GM18517 (cell line): ENCODE results near the gene RNF152.

Experiments
- ATAC-seq: cut with Tn5 transposase; IDR thresholded peaks from one replicate; pipeline ENCODE4 v1.9.1; 2021; ENCODE audit warnings: mild to moderate bottlenecking, moderate library complexity; ENCODE audit not compliant: unreplicated experiment

The RNF152 gene

DNA sequence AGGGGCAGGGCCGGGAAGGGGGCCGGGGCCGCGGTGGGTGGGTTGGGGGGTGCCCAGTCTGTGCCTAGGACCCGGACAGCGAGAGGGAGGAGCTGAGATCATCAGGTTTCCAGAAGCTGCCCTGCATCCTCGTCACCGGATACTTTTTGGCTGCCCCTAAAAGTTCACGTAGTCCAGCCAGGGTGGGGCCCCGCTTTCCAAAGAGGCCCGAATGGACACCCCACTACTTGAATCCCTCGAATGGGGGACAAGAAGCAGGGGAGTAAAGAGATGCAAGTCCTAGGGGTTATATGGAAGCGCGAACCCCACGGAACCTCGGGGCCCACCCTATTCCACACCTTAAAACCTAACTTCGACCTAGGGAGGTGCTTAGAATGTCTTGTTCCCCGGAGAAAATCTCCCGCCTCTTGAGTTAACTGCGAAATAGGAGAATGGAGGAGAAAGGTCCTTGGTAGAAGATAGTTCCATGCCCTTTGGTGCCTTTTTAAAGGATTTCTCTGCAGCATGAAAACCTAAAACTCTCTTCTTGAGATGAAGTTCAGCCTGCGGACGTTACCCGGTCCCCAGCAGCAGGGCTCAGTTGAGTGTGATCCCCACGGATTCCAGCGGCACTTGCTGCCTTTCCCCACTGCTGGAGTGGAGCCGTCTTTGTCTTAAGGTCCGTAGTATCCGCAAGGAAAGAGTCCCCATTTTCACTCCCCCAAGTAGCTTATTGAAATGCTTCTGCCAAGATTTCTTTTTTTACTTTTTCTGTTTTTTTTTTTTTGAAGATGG, 2.1 kb upstream of the RNF152 start:
- ATAC-seq: no peak

DNA sequence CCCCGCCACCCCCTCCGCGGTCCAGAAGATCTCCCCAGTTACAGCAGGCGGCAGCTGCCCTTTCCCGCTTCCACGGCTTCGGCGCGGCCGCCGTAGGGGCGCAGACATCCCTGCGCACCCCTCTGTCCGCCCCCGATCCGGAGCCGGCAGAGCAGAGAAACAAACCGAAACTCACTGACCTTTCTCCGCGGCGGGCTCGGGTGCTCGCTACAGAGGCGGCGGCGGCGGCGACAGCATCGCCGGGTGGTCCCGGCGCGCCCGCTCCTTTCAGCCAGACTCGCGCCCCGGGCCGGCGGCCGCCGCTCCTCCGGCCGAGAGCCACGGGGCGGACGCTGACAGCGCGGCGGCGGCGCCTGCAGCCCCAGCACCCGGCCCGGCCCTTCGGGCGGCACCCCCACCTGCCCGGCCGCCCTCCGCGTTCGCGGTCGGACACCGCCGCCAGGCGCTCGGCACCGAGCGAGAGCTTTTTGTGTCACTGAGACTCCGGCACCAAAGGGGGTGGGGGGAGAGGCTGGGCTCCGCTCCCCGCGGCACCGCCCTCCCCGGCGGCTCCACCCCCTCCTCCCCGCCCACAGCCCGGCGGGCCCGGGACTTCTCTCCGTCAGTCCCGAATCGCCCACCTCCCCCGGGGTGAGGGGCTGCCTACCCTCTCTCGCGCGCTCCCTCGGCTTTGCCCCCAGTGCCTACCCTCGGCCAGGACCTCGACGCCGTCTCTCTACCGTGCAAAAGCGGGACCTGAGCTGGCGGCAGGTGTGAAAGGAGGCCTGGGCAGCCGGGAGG, 1.4 kb upstream of the RNF152 start:
- peak; percentile 72 for ATAC-seq

DNA sequence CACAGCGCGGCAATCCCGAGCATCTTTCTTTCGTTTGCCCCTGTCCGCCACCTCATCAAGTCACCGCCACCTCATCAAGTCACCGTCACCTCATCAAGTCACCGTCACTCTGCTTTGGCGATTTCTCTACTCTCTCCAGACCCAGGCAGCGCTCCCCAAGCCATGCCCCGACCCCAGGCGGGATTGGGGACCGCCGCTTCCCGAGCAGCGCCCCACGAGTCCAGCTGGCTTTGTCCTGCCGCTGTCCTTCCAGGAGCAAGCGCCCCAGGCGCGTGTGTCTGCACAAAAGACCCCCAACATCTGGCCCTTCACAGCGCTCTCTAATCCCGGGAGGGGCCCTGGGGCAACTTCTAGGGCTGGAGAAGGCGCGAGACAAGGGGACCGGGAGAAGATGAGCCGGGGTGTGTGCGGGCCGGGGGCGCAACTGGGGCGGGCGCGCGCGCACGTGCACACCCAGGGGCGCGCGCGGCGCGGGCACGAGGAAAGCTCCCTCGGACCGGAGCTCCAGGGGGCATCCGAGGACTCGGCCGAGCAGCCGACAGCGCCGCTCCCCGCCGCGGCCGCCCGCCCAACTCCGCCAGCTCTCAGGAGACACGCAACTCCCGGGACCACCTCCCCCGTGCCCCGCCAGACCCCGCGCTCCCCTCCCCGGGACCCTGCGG, 633 bp upstream of the RNF152 start:
- ATAC-seq: peak; percentile 10

DNA sequence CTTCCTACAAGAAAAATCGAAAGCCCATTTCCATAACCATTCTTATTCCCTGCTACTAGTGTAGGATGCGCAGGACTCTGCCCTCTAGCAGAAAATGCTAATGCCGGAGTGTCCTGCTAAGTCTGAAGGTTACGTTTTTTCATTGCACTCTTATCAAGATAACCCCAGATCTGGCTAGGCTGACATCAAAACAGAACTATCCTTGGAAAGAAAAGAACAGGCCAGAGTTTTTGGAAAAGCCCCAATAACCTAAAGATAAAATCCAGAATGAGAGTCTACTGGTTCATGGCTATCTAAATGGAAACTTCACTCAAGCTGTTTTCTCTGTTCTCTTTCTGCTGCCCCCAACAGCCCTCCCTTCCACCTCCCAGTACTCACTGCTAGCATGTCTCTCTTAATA, 913 bp downstream of the RNF152 start:
- ATAC-seq: no peak

DNA sequence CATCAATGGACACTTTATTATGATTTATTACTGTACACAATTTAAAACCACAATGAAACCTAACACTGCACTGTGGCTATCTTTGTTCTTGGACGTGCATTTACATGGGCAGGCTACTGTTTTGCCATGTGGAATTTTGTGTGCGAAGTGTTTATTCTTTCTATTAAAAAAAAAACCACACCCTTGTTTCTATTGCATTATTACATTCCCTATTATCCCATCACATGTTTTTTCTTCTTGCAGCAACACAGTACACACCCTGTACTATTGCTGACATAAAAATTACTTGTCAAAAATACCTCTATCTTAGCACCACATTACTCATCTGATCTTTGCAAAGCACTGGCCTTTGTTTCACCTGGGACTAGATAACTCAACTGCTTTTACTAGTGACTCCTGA, 1.5 kb downstream of the RNF152 start:
- no peak for ATAC-seq

DNA sequence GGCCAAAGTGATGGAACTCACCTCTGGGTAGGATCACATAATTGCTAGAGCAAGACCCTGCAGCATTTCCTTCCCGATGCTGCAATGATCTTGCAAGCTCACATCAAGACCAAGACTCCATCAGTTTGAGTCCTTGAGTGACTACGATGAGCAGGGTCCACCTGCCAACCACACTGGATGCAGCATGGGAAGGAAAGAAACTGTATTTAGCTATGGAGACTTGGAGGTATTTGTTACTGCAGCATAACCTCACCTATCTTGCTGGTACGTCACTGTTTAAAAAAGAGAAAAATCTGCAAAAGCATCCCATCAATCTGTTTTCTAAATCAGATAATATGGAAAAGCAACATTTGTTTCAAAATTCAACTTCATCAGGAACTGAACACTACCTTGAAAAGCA, 2.5 kb downstream of the RNF152 start:
- no peak for ATAC-seq

DNA sequence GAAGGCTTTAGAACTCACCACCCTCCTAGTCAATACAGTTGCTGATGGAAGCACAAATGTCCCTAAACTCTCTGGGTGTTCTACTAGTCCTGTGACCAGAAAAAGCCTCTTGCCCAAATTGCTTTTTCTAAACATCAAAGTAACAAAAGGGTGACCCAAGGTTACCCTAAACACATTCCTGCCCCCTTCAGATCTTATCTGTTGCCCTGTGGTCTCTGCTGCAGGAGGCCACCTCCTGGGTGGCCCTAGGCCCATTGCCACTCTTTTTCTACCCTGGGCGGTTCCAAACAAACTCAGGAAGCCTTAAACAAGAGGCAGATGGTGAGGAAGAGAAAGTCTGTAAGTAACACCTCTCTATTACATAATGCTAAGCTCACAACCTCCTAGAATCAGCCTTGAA, 3.3 kb downstream of the RNF152 start:
- no peak for ATAC-seq

DNA sequence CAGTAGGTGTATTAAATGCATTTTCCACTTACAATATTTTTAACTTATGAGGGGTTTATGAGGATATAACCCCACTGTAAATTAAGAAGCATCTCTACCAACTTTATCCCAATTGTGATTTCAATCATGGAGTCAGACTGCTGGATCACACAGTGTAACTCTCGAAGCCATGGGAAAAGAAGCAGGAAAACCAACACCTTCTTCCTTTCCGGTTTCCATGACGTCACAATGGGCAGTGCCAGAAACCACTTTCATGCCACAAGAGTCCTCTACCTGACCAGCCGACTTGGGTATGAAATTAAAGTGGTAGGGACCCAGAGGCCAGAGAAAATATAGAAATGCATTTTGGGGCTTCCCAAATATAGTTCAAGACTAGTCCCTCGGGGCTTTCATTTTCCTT, 4.2 kb downstream of the RNF152 start:
- ATAC-seq: no peak

DNA sequence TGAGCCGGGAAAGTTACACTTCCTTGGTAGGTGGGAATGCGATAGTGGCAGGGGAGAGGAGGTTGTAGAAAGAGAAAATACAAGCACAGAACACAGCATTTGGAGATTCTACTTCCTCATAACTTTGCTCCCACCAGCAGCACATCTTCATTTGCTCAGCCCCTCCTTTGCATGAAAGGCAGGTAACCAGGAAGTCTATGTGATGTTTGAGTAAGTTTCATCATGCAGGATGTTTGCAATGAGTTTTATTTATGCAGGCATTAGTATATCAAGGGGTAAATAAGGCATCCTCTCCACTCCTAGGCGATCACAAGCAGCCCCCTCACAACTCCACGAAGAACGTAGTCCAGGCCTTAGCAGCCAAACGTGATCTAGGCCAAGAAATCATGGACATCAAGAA, 5.0 kb downstream of the RNF152 start:
- ATAC-seq: no peak

DNA sequence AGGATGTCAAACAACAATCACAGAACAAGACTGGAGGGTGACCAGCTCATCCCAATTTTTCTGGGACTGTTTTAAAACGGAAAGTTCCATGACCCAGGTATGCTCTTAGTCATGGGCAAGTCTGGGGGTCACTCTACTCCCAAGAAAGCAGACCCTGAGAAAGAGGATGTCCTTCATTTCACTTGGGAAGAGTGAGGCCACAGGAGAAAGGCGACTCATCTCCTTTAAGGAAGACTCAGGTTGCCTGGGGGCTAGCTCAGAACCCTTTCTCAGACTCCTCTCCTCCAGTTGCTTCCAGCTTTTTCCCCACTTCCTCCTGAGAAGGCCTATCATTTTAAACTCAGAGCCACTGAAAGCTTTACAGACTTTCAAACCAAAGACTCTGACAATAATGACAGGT, 9.3 kb downstream of the RNF152 start:
- no peak for ATAC-seq

DNA sequence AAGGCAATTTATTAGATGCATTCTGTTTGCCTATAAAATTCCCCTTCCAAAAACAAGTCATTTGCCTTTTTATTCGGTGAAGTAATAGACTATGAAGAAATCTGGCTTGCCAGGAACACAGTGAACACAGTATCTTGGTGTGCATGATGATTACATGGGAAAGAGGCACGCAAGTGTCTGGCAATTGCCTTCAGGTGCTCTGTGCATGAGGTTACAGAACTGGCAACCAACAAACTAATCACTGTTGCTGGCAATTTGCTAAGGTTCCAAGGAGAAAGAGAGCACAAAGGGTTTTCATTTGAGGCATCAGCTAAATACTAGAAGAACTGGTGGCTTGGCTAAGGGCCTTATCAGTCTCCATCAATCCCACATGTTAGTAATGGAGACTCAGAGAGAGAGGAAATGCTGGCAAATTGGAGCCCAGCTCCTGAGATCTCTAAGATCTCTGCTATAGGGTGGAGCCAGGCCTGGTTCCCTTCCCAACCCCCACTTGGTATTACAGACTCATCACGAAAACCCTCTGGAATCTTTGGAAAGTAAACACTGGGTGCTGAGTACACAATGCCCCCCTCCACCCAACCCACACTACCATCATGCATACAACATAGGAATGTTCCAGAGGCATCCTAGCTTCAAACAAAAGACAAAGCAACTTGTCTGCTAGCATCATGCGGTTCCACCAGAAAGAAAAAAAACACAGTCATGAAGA, 10.4 kb downstream of the RNF152 start:
- no peak for ATAC-seq

DNA sequence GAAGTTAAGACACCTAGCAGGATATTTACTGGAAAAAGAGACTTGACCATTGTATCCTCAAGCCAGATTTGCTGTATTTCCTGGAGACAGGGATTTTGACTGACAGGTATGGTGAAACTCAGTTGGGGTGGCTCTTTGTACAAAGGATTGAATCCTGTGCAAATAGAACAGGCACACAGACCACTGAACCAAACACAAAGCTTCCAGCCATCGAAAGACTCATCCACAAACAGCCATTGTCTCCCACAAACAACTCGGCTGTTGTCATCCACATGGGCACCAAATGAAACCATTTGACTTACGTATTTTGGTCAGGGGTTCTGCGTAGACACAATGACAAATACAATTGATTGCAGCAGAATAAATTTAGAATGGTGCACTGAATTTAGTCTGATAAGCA, 15.9 kb downstream of the RNF152 start:
- ATAC-seq: no peak

DNA sequence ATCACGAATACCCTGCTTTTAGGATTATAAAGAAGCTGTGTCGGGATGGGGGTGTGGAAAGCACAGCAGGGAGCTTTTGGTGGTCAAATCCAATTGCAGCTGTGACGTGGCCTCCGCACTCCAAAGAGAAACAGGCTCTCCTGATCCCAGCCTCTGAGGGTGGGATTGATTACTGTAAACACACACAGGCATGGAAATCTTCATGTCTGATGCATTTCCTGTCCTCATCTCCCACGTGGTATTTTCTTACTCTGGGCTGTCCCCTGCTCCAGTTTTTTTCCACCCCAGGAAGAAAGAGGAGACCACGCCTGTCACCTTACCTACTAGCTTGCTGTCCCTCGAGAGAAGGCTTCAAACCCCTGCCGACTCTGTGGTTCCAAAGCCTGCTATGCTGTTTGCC, 22.7 kb downstream of the RNF152 start:
- no peak for ATAC-seq

DNA sequence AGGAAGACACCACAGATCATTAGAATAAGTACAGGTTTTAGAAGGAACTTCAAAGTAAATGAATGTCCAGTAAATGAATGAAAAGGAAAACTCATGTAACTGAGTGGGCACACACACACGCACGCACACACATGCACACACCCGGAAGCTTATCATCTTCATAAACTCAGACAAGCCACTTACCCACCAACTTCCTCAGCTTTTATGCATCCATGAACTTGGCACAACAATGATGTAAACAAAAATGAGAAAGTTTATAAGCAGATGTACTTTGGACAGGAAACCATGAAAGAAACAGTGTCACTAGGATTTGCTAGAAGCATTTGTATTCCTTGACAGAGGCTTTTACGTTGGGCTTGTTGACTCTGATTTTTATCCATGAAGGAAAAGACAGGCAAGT, 23.2 kb downstream of the RNF152 start:
- ATAC-seq: no peak

DNA sequence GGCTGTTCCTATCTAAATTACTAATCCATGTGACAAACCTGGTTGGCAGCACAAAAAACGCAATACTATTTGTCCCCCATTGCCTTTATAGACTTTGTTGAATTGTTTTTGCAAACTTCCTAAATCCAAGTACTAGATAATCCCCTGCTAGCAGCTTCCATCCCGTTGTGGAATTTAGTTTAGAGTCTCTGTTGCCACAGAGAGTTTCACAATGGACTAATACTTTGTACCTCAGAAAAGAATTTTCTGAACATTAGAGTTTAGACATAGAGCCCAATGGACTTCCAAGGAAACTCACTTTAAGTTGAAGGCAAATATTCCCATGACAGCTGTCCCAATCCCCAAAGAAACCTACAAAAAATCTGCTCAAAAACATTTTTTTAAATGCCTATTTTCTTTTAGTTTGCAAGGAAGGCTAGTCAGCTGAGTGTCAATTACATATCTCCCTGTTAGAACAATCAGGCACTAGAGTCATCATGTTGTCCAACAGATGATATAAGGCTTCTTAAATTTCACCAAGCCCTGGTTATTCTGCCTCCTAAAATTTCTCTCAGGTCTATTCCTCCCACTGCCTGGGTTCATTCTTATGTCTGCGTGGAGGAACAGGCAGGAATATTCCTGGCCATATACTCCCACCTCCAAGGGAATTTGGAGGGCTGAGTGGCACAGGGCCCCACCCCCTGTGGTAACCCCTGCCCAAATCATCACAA, 27.2 kb downstream of the RNF152 start:
- no peak for ATAC-seq

DNA sequence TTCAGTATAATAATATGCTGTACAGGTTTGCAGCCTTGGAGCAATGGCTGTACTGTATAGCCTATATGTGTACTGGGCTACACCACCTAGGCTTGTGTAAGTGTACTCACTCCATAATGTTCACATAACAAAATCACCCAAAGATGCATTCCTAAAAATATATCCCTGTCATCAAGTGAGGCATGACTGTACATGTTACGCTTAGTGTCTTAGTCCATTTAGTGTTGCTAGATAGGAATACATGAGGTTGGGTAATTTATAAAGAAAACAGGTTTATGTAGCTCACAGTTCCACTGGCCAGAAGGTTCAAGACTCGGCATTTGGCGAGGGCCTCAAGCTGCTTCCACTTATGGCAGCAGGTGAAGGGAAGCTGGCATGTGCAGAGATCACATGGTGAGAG, 31.4 kb downstream of the RNF152 start:
- ATAC-seq: no peak

DNA sequence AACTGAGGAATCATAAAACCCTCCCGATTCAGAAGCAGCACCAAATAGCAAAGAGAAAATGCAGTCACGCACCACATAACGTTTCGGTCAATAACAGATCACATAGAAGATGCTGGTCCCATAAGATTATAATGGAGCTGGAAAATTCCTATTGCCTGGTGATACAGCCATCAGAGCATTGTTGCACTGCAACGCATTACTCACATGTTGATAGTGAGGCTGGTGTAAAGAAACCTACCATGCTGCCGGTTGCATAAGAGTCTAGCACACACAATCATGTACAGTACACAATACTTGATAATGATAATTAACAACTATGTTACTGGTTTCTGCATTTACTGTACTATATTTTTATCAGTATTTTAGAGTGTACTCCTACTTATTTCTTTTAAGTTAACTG, 32.5 kb downstream of the RNF152 start:
- no peak for ATAC-seq

DNA sequence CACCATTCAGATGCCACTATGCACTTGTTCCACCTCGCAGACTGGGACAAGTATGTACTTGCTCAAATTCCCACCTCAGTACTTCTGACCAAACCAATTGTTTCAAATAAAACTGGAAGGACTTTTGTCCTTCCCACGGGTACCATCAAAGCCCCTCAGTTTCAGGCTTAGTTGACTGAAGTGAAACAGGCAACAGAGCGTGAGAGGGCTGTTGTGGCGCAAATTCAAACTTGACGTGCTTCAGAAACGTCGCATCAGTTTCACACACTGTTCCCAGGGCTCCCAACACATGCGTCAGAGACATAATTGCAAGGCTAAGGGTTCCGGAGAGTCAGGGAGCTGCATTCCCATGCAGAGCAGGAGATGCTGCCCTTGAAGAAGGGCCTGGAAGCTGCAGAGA, 33.7 kb downstream of the RNF152 start:
- ATAC-seq: no peak

DNA sequence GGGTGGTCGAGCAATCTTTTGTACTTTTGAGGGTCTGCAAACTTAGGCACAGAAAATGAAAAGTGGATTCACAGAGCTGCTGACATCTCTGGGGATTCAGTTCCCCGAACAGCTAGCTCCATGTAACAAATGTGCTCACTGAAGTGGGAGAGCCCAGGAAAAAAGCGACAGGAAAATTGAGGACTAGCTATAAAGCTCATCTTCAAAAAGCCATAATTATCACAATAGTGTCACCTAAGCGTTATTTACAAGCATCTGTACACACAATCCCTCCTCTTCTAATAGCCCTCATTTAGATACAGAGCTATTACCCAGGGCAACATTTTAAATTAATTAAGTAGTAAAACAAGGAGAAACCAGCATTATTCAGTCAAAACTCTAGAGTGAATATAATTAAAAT, 36.1 kb downstream of the RNF152 start:
- ATAC-seq: no peak

DNA sequence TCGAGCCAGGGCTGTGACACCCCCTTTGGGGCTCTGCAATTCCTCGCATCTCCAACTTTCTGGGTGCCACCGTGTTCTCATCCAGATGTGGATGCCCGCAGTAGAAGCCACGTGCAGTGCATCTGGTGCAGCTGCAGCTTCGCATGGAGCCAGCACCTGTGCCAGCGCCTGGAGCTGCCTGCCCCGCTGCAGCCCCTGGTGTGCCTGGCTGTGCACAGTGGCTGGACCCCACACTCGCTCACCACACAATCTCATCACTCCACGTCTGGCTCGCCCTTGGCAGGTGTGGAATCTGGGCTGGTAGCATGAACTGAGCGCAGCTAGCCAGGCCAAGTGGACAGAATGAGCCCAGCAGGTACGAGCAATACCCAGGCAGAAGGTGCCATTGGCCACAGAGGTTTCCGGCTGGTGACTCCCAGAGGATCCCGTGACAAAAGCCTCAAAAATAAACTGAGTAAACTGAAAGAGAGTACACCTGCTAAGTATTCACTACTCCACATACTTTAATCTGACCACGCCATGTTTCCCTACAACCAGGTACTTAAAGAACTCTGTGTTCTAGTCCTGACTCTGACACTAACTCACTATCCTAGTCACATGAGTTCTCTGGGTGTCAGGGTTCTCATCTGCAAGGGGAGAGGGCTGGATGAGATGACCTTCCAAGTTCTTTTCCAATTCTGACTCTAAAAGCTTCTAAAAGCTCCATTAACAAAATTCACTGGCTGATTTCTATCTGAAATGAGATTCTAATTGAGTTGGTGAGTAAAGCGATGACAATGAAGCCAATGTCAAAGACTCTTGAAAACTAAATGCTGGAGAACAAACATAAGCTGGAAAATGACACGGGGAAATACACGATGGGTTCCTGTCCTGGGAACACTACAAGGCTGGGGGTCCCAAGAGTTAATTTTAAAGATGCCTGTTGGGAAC, 37.1 kb downstream of the RNF152 start:
- no peak for ATAC-seq
